HEK293 (cell line): Measurements from ENCODE around the gene THUMPD3.

ENCODE experiments used
- CTCF ChIP-seq: fragments of 450-650 bp; formaldehyde crosslinking; IDR thresholded peaks from 2 replicates; pipeline ENCODE4 v1.5.1; 2016; ENCODE audit warnings: missing biosample characterization, missing genetic modification characterization
- KLF1 ChIP-seq: fragments of 450-650 bp; formaldehyde crosslinking; IDR thresholded peaks from 2 replicates; pipeline ENCODE4 v1.5.1; 2016; ENCODE audit warnings: missing biosample characterization, missing genetic modification characterization
- PBX3 ChIP-seq: sonication (generic); formaldehyde crosslinking; IDR thresholded peaks from 2 replicates; pipeline ENCODE4 v1.8.1; 2022; ENCODE audit warnings: mild to moderate bottlenecking, moderate library complexity, missing genetic modification reagents
- SCRT1 ChIP-seq: fragments of 450-650 bp; formaldehyde crosslinking; IDR thresholded peaks from 2 replicates; pipeline ENCODE4 v1.5.1; 2016; ENCODE audit warnings: missing biosample characterization, missing genetic modification characterization, borderline replicate concordance
- TCF7L2 ChIP-seq: IDR thresholded peaks from 2 replicates; pipeline ENCODE4 v1.6.1; 2011; ENCODE audit warnings: low read depth, mild to moderate bottlenecking, inconsistent platforms, low read length, moderate library complexity, borderline replicate concordance
- YY1 ChIP-seq: fragments of 450-650 bp; formaldehyde crosslinking; IDR thresholded peaks from 2 replicates; pipeline ENCODE4 v1.5.1; 2018; ENCODE audit warnings: missing biosample characterization, missing genetic modification characterization
- ZNF174 ChIP-seq: fragments of 450-650 bp; formaldehyde crosslinking; IDR thresholded peaks from 2 replicates; pipeline ENCODE4 v1.5.0; 2017; ENCODE audit warnings: missing biosample characterization, mild to moderate bottlenecking, missing genetic modification characterization
- ZNF510 ChIP-seq: fragments of 450-650 bp; formaldehyde crosslinking; IDR thresholded peaks from 2 replicates; pipeline ENCODE4 v1.5.1; 2018; ENCODE audit warnings: mild to moderate bottlenecking, missing genetic modification characterization, missing biosample characterization; ENCODE audit not compliant: insufficient replicate concordance
- ZSCAN18 ChIP-seq: fragments of 450-650 bp; formaldehyde crosslinking; IDR thresholded peaks from 2 replicates; pipeline ENCODE4 v1.5.1; 2016; ENCODE audit warnings: missing biosample characterization, missing genetic modification characterization

- TF ChIP-seq CTCF (no peak), YY1 (no peak), ZNF510 (tag by site-specific recombination) (no peak), ZNF174 (tag by site-specific recombination) (no peak), TCF7L2 (no peak), KLF1 (no peak), ZSCAN18 (tag by site-specific recombination) (no peak), SCRT1 (tag by site-specific recombination) (no peak), PBX3 (CRISPR knock-in tag) (no peak)
These were observed 20.2 kb upstream of the THUMPD3 start for GRCh38 chr3:9342696-9343095.
